ENCODE data around the gene GJA3.

DNA sequence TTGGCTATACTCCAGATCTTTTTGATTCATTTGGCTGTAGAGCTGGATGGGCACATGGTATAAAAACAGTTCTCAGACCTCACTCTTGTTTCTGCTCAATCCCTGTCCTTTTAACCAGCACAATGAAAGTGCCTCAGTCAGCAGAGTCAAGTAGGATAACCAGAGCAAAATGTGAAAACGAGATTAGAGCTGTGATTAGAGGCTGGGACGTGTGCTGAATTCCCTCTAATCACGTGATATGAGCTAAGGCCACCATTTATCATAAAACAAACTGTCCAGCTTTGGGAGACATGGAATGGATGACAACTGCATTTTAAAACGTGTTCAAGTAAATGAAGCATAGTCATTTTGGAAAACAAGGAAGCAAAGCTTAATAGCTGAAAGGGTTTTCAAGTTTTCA is 54.1 kb downstream of the GJA3 start:
- TF ChIP-seq, protein P1, sequence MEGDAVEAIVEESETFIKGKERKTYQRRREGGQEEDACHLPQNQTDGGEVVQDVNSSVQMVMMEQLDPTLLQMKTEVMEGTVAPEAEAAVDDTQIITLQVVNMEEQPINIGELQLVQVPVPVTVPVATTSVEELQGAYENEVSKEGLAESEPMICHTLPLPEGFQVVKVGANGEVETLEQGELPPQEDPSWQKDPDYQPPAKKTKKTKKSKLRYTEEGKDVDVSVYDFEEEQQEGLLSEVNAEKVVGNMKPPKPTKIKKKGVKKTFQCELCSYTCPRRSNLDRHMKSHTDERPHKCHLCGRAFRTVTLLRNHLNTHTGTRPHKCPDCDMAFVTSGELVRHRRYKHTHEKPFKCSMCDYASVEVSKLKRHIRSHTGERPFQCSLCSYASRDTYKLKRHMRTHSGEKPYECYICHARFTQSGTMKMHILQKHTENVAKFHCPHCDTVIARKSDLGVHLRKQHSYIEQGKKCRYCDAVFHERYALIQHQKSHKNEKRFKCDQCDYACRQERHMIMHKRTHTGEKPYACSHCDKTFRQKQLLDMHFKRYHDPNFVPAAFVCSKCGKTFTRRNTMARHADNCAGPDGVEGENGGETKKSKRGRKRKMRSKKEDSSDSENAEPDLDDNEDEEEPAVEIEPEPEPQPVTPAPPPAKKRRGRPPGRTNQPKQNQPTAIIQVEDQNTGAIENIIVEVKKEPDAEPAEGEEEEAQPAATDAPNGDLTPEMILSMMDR (IDR thresholded peaks at IDR 0.05): no peak
- no peak for TF ChIP-seq POLR2A (IDR thresholded peaks at IDR 0.05)
- TF ChIP-seq EP300 (IDR thresholded peaks at IDR 0.05): no peak

All from ovary (tissue), 3 donors.